Common myeloid progenitor, CD34-positive (primary cell): Measurements from ENCODE around the gene AVP. TPM values are rescaled to one million over a fixed set of nuclear protein-coding genes. Genes with fewer than 3 reads are reported as not detected.

Experiments
- CTCF ChIA-PET: fragments of 350-600 bp; sonication (Branson Sonifier 250); formaldehyde crosslinking; loops from one replicate; lab custom pipeline; 2021; ENCODE audit warnings: antibody characterized with exemption; lab: Charles Lee
- POLR2A ChIA-PET: fragments of 350-600 bp; sonication (Branson Sonifier 250); formaldehyde crosslinking; loops from one replicate; lab custom pipeline; 2021; ENCODE audit warnings: antibody characterized with exemption; lab: Charles Lee
- DNase-seq, 3 donors: peaks; one replicate each; pipeline versions ENCODE4 v3.0.0 to v3.0.0-alpha.2; 2013
- H3K27ac ChIP-seq, 2 experiments: 1 replicate in 1 of 2; 2 replicates in 1 of 2; pipeline ENCODE4 v1.7.0; 2013; ENCODE audit warnings: inconsistent platforms in 2 of 2, low read length in 2 of 2, mild to moderate bottlenecking in 2 of 2, low read depth in 1 of 2, moderate library complexity in 1 of 2; ENCODE audit not compliant: severe bottlenecking in 2 of 2, insufficient read depth in 1 of 2, poor library complexity in 1 of 2
- H3K27me3 ChIP-seq, 5 experiments: replicated peaks in 2 of 5; 1 replicate in 3 of 5; 2 replicates in 2 of 5; pipeline versions ENCODE4 v1.6.1 to v1.7.0; 2013; ENCODE audit warnings: low read length in 4 of 5, mild to moderate bottlenecking in 2 of 5, moderate library complexity in 2 of 5, inconsistent platforms in 1 of 5; ENCODE audit not compliant: insufficient read depth in 5 of 5, control insufficient read depth in 4 of 5
- H3K36me3 ChIP-seq, 4 experiments: 1 replicate in 2 of 4; 2 replicates in 2 of 4; pipeline versions ENCODE4 v1.6.1 to v1.7.0; 2013; ENCODE audit warnings: low read length in 3 of 4, control low read depth in 1 of 4, mild to moderate bottlenecking in 1 of 4; ENCODE audit not compliant: control insufficient read depth in 4 of 4, insufficient read depth in 4 of 4
- H3K4me1 ChIP-seq, 4 experiments: 1 replicate in 3 of 4; 2 replicates in 1 of 4; pipeline versions ENCODE4 v1.6.1 to v1.7.1; 2013; ENCODE audit warnings: low read length in 3 of 4, mild to moderate bottlenecking in 3 of 4, control low read depth in 1 of 4, inconsistent platforms in 1 of 4, moderate library complexity in 1 of 4; ENCODE audit not compliant: control insufficient read depth in 4 of 4, insufficient read depth in 4 of 4; ENCODE audit errors: control extremely low read depth in 1 of 4
- H3K4me3 ChIP-seq, 7 experiments: 1 replicate in 4 of 7; 2 replicates in 3 of 7; pipeline versions ENCODE4 v1.5.1 to v1.7.0; 2013; ENCODE audit warnings: mild to moderate bottlenecking in 7 of 7, low read length in 6 of 7, moderate library complexity in 6 of 7, inconsistent platforms in 2 of 7, low read depth in 2 of 7, control low read depth in 1 of 7; ENCODE audit not compliant: insufficient read depth in 4 of 7, control insufficient read depth in 1 of 7; ENCODE audit errors: extremely low read depth in 1 of 7
- H3K9me3 ChIP-seq, 5 experiments: 1 replicate in 4 of 5; 2 replicates in 1 of 5; pipeline versions ENCODE4 v1.6.1 to v1.7.1; 2013; ENCODE audit warnings: low read length in 4 of 5, mild to moderate bottlenecking in 2 of 5, inconsistent platforms in 1 of 5, low read depth in 1 of 5, moderate library complexity in 1 of 5; ENCODE audit not compliant: control insufficient read depth in 4 of 5, insufficient read depth in 2 of 5; ENCODE audit errors: control extremely low read depth in 1 of 5
- WGBS: methylation state at CpG from one replicate; pipeline ENCODE4 v1.1.5; 2013; ENCODE audit not compliant: insufficient coverage; 5-methylcytosine and 5-hydroxymethylcytosine counted together
- polyA plus RNA-seq: library from polyadenylated mRNA; unstranded; fragments of 120-200 nt; gene quantifications from one replicate; pipeline ENCODE4 v1.2.1, GENCODE V29; 2013

Gene AVP, protein sequence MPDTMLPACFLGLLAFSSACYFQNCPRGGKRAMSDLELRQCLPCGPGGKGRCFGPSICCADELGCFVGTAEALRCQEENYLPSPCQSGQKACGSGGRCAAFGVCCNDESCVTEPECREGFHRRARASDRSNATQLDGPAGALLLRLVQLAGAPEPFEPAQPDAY
- polyA plus RNA-seq, result 51.6 TPM

DNA sequence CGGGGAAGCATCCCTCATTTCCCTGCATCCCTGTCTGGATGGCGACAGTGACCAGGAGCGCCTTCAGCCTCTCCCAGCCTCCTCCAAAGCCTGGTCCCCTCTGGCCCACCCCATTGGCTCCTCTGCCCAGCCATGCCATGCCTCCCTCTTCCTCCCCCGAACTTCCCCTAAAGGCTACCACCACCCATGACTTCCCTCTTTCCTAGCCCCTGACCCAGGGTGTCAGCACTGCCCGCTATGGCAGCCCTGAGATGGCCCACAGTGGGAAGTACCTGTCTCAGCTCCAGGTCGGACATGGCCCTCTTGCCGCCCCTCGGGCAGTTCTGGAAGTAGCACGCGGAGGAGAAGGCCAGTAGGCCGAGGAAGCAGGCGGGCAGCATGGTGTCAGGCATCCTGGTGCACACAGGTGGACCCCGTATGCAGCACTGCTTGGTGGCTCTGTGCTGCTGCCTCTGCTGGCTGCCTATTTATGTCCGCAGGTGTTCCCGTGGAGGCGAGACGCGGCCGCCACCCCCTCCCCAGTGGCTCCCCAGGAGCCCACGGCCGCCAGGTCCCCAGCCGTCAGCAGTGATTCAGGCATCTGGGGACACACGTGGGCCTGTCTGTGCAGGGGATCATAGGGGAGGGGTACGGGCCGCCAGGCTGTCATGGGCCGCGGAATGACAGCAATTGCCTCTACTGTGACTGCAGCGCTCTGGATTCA, at the start of gene AVP:
TSS of gene AVP (minus strand) at position 442 of the 703 bp plus-strand sequence. CDS start at position 392, 50 bp downstream.
- no peaks in the 10 kb centered on the region for H3K27me3 ChIP-seq

DNA sequence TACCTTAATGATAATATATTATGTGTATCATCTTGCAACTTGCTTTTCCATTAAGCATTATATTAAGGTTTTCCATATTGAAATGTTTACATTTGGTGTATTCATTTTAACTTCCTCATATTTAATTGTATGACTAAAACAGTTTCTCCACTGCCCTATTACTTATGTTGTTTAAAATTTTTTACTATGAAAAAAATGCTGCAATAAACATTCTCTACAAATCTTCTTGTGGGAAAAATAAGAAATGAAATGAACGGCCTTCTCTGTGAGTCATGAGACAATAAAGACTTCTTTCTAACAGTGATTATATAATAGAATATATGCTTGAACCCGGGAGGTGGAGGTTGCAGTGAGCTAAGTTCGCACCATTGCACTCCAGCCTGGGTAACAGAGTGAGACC, 49.6 kb upstream of the AVP start:
- peaks cover 0 to 3% (median 0%) of the 10 kb centered on the region in 4 experiments for H3K36me3 ChIP-seq
- no peaks in the 10 kb centered on the region for H3K4me1 ChIP-seq
- no peak for DNase-seq
- H3K9me3 ChIP-seq, result no peaks in the 10 kb centered on the region
- no peak overlapping the region for H3K4me3 ChIP-seq
- H3K27me3 ChIP-seq, result no peaks in the 10 kb centered on the region
- ChIA-PET POLR2A (no interaction called here), CTCF (interaction anchor here (0.6 kb wide), 2 partner anchors 66 to 421 kb away, joined by 3 to 4 read pairs; no protein-coding TSS in a partner anchor)
- no peak overlapping the region for H3K27ac ChIP-seq
- no CpG with 5 or more reads among the region's 3 CpGs for WGBS

More for the DNA sequence above, at the start of gene AVP:
- Histone ChIP-seq H3K4me3 (peak within 1 kb of the TSS in 6 of 7 experiments; percentile 4 to 83 (median 62)), H3K4me1 (peaks cover 3 to 67% (median 45%) of the 10 kb centered on the region in 4 experiments), H3K9me3 (no peaks in the 10 kb centered on the region), H3K27ac (peak within 1 kb of the TSS; percentile 50 to 61), H3K36me3 (no peaks in the 10 kb centered on the region)
- CTCF ChIA-PET, result interaction anchor here (0.9 to 1.7 kb wide), 5 partner anchors 8 to 30 kb away, joined by 3 to 8 read pairs (median 4); no protein-coding TSS in a partner anchor
- peak in 2 of 3 donors; percentile 69 to 77 for DNase-seq
- 40% methylated on average over 27 of the region's 28 CpGs for WGBS
- POLR2A ChIA-PET, result interaction anchor here (1.3 kb wide), 1 partner anchor 9 kb away, joined by 5 read pairs; no protein-coding TSS in a partner anchor

DNA sequence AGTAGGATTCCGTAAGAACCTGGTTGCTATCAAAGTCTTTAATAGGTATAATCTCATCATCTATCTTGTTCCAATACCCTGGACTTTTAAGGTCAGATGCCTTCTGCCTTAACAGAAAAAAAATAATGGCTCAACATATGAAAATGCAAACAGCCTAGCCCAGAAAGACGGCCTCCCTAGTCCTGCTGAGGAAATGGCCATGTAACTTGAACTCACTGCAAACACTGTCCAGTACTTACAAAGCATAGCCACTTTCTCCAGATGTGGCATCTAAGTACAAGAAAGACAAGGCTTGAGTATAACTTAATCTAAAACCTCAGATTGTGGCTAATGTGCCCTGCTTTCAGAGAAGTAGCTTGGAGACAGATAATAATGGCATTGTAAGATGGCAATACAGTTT, 48.6 kb upstream of the AVP start:
- CTCF ChIA-PET, result no interaction called here
- H3K9me3 ChIP-seq, result no peaks in the 10 kb centered on the region
- H3K36me3 ChIP-seq, result peaks cover 0 to 3% (median 0%) of the 10 kb centered on the region in 4 experiments
- H3K27me3 ChIP-seq, result no peaks in the 10 kb centered on the region
- H3K4me1 ChIP-seq, result no peaks in the 10 kb centered on the region
- WGBS, result 100% methylated on average over 1 of the region's 2 CpGs
- no peak overlapping the region for H3K4me3 ChIP-seq
- DNase-seq, result no peak
- H3K27ac ChIP-seq, result no peak overlapping the region
- POLR2A ChIA-PET, result no interaction called here

DNA sequence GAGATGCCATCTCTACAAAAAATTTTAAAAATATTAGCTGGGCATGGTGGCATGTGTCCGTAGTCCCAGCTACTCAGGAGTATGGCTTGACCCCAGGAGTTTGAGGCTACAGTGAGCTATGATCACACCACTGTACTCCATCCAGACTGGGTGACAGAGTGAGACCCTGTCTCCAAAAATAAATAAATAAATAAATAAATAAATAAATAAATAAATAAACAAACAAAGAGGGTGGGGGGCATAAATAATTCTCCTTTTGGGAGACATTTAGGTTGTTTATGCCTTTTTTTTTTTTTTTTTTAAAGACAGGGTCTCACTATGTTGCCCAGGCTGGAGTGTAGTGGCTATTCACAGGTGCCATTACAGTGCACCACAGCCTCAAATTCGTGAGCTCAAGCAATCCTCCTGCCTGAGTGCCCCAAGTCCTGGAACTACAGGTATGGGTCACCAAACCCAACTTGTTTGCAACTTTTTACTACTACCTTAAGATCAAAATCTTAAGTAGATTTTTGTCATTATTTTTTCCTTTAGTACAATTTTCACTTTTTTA, 45.6 kb upstream of the AVP start:
- peaks cover 0 to 2% (median 0%) of the 10 kb centered on the region in 4 experiments for H3K4me1 ChIP-seq
- H3K27ac ChIP-seq, result no peak overlapping the region
- ChIA-PET CTCF (interaction anchor here (2.0 to 2.3 kb wide), 2 partner anchors 12 to 56 kb away, joined by 6 read pairs; no protein-coding TSS in a partner anchor), POLR2A (no interaction called here)
- 100% methylated on average over 2 of the region's 2 CpGs for WGBS
- no peaks in the 10 kb centered on the region for H3K36me3 ChIP-seq
- H3K4me3 ChIP-seq, result no peak overlapping the region
- no peaks in the 10 kb centered on the region for H3K9me3 ChIP-seq
- DNase-seq, result no peak
- no peaks in the 10 kb centered on the region for H3K27me3 ChIP-seq

DNA sequence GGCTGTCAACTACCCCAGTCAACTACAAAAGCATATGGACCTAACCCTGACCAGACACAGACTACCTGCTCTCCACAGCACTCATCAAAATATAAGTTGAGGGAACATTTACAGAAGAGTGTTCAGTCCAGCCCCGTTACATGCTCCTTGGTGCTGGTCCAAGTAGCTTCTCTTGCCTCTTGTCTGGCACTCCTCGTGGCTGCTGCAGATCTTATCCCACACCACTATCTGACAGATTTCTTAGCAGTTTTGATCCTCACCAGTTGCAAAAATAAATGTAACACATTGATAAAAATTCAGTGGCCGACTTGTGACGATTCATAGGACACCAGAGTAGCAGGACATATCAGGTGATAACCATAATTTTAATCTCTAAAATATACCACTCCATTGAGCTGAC, 44.6 kb upstream of the AVP start:
- H3K36me3 ChIP-seq, result peaks cover 0 to 3% (median 0%) of the 10 kb centered on the region in 4 experiments
- peaks cover 0 to 2% (median 0%) of the 10 kb centered on the region in 4 experiments for H3K4me1 ChIP-seq
- H3K9me3 ChIP-seq, result peaks cover 0 to 3% (median 0%) of the 10 kb centered on the region in 5 experiments
- no peak overlapping the region for H3K4me3 ChIP-seq
- DNase-seq, result no peak
- WGBS, result 76% methylated on average over 4 of the region's 4 CpGs
- H3K27ac ChIP-seq, result no peak overlapping the region
- CTCF ChIA-PET, result interaction anchor here (2.0 to 2.3 kb wide), 2 partner anchors 11 to 57 kb away, joined by 6 read pairs; no protein-coding TSS in a partner anchor
- H3K27me3 ChIP-seq, result no peaks in the 10 kb centered on the region
- POLR2A ChIA-PET, result no interaction called here

DNA sequence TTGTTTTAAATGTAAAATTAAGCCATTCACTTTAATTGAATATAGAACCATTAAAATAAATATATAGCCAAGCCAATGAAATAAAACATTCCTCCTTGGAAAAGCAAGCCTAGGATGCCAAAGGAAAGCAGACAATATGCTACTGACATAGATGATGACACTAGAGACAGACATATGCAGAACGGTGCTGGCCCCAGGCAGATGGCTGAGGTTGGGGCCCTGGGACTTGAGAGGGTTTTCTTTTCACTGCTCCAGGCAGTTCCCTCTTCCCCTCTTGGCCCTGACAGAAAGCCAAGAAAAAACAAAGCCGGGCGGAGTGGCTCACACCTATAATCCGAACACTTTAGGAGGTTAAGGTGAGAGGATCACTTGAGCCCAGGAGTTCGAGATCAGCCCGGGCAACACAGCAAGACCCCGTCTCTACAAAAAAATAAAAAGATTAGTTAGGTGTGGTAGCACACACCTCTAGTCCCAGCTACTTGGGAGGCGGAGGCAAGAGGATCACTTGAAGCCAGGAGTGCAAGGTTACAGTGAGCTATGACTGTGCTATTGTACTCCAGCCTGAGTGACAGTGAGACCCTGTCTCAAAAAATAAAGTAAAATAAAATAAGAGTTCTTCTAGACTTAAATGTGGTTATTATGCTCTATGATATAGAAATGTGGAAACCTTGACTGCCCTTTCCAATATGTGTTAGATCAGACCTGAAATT, 43.9 kb upstream of the AVP start:
- Histone ChIP-seq H3K4me3 (no peak overlapping the region), H3K4me1 (peaks cover 0 to 2% (median 0%) of the 10 kb centered on the region in 4 experiments), H3K27ac (no peak overlapping the region), H3K9me3 (peaks cover 0 to 6% (median 0%) of the 10 kb centered on the region in 5 experiments), H3K27me3 (no peaks in the 10 kb centered on the region), H3K36me3 (peaks cover 0 to 3% (median 0%) of the 10 kb centered on the region in 4 experiments)
- ChIA-PET POLR2A (no interaction called here), CTCF (interaction anchor here (2.0 to 2.3 kb wide), 2 partner anchors 10 to 57 kb away, joined by 6 read pairs; no protein-coding TSS in a partner anchor)
- DNase-seq, result no peak
- 100% methylated on average over 1 of the region's 8 CpGs for WGBS
